VCaP (cell line): Measurements from ENCODE around the gene CELSR1.

ENCODE experiments used
- H3K27ac ChIP-seq: fragments of 450-650 bp; 2 replicates; pipeline ENCODE4 v1.5.1; 2017
- TF ChIP-seq, protein P1 (sequence below): fragments of 450-650 bp; conservative IDR thresholded peaks from 2 replicates; pipeline ENCODE4 v1.5.1; 2017; ENCODE audit warnings: mild to moderate bottlenecking, moderate library complexity

The CELSR1 gene

DNA sequence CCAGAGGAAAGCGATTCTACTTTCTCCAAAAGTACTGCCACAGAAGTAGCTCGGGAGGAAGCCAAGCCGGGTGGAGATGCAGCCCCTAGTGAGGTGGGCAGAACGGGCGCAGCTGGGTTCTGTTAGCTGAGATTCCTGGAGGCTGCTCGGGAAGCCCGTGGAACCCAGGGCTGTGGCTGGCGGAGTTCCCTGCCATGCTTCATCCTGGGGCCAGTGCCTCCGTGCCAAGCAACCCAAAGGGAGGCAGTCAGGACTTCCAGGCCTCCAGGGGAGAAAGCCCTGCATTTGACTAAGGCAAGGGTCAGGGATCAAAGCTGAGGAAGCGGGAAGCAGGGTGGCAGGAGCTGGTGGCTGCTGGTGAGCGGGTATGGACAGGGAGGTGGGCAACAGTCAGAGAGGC, 208.6 kb downstream of the CELSR1 start:
- TF ChIP-seq, protein P1, sequence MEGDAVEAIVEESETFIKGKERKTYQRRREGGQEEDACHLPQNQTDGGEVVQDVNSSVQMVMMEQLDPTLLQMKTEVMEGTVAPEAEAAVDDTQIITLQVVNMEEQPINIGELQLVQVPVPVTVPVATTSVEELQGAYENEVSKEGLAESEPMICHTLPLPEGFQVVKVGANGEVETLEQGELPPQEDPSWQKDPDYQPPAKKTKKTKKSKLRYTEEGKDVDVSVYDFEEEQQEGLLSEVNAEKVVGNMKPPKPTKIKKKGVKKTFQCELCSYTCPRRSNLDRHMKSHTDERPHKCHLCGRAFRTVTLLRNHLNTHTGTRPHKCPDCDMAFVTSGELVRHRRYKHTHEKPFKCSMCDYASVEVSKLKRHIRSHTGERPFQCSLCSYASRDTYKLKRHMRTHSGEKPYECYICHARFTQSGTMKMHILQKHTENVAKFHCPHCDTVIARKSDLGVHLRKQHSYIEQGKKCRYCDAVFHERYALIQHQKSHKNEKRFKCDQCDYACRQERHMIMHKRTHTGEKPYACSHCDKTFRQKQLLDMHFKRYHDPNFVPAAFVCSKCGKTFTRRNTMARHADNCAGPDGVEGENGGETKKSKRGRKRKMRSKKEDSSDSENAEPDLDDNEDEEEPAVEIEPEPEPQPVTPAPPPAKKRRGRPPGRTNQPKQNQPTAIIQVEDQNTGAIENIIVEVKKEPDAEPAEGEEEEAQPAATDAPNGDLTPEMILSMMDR: no peak
- no peak overlapping the region for H3K27ac ChIP-seq

DNA sequence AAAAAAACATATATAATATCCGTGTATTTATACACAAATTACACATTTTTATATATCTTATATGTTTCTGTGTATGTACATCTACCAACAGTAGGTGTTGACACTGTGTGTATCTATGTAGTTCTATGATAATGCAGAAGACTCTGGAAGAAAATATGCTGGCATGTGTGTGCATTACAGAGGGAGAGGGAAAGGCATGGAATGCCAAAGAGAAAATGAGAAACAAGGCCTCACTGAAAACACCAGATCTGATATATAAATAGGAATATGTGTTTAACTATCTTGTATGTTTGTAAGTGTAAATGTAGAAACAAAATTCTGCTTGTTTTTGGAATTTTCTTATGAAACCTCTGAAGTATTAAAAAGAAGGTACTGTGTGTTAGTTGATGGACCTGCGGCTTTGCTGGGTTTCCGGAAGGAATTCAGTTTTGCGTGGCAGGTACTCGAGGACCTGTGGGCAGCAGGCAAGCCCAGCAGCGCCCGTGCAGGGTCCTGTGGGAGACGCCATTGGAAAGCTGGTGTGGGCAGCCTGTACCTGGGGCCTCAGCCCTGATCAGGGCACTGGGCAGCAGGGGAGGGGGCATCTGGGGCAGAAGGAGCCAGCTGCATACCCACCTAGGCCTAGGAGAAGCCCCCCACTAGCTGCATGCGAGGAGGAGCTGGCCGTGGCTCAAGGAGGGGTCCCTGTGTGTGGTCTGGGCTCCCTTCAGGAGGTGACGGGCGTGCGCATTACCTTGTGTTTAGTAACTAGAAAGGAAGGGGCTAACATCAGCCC, 209.5 kb downstream of the CELSR1 start:
- H3K27ac ChIP-seq: no peak overlapping the region
- TF ChIP-seq, protein P1: no peak

DNA sequence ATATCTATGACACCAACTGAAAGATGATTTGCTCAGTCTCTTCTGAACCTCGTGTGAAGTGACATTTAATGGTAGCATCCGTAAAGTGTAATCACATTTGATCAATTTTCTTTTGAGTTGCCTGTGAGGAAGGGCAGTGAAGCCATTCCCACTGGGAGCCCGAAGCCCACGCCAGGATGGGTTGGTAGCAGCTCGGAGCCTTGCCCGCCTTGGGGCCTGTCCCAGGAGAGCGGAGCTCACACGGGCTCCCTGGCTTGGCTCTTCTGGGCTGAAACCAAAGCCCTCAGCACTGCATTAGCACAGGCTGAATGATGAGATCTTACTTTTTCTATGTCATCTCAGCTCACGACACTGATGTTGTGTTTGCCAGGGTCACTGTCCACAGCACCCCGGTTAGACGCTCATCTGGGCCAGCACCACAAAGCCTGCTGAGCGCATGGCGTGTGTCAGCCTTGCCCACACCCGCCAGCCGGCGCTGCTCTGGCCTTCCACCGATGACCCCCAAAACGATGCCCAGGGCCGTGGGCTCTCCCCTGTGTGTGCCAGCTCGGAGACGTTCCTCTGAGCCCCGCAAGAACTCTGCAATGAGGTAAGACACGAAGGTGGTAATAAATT, 211.2 kb downstream of the CELSR1 start:
- TF ChIP-seq, protein P1: no peak
- no peak overlapping the region for H3K27ac ChIP-seq

DNA sequence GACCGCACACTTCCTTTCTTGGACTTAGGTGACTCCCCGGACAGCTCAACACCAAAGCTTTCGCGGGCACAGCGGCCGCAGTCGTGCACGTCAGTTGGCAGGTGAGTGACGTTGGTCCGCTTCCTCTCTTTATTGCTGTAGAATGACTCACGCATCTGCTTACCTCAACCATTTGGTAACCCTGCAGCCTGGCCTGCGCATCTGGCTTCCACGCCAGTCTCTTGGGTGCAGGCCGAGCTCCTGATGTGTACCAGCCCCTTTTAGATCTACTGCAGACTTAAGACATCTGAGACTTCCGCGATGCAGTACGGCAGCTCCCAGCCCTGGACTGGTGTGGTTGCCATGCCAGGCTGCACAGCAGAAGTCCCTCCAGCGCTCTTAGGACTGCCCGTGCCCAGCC, 214.3 kb downstream of the CELSR1 start:
- no peak overlapping the region for H3K27ac ChIP-seq
- TF ChIP-seq, protein P1: no peak

DNA sequence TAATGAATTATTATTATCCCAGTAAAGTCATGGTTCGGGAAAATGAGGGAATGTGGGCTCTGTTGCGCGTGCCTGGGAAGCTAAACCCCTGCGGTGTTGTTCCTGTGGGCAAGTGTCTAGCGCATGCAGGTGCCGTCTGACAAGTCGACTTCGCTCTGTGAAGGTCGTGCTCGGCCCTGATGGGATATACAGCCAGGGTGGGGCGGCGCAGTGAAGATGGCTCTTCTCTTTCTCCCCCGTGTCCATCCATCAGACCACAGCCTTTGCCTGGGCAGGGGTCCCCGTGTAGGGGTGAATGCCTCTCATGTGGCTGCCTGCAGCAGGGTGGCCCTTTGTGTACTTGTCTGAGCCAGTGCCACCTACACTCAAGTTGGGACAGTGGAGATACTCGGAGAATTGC, 214.7 kb downstream of the CELSR1 start:
- TF ChIP-seq, protein P1: no peak
- H3K27ac ChIP-seq: no peak overlapping the region

DNA sequence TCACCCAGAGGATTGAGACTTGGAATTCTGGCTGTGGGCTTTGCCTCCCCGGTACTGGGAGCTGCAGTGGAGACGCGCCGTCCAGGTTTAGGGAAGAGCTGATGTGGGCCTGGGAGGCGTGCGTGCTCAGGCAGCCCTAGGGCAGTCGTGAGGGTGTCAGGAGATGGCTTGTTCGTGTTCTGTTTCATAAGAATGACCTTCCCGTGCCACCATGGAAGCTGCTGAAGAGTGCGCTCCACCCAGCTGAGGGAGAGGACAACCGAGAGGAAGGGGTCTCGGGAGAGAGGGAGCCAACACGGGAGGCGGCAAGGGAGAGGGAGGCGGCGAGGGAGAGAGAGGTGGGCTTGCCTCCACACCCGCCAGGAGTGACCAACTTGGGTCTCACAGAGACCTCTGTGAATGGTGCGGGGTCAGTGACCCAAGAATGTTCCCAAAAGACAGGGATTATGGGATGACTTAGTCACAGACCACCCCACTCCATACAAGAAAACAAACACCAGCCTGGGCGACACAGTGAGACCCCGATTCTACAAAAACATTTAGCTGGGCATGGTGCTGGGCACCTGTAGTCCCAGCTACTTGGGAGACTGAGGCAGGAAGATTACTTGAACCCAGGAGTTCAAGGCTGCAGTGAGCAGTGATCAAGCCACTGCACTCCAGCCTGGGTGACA, 216.6 kb downstream of the CELSR1 start:
- TF ChIP-seq, protein P1: no peak
- no peak overlapping the region for H3K27ac ChIP-seq

DNA sequence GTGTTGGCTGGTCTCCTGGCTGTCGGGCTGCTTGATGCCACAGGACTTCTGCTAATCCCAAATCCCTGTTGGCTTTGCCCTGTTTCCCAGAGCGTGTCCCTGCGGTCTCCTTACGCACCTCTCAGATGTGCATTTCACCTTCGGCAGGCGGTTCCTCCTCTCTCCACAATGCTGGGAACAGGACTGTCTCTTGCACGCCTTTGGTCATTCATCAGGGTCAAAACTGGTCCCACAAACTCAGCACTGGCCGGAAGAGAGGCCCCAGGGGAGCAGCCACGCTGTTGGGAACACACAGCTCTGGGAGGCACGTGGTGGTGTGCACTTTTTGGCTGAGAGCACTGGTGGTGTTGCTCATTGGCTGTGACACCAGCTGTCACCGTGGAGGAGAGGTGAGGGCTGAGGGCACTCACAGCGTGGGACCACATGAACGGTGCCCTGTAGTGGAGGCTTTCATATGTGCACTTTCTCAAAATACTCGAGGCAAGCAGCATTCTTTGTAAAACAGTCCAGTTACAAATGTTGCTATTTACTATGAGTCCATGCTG, 217.2 kb downstream of the CELSR1 start:
- TF ChIP-seq, protein P1: no peak
- no peak overlapping the region for H3K27ac ChIP-seq
